CD4-positive, alpha-beta T cell treated with Interleukin-15 for 1 hour (primary cell): ENCODE data around the gene PRLH.
"Not testable (repeated sequence)": the region's sequence is repeated elsewhere in the genome, so short reads cannot be mapped to it uniquely, and the experiment has no call there.

Experiments used
- DNase-seq: peaks from one replicate; pipeline ENCODE4 v3.0.0-alpha.2; 2020

PRLH gene

GRCh38 chr2:237602409-237602808 is 36.0 kb downstream of the PRLH start:
- DNase-seq: no peak

DNA sequence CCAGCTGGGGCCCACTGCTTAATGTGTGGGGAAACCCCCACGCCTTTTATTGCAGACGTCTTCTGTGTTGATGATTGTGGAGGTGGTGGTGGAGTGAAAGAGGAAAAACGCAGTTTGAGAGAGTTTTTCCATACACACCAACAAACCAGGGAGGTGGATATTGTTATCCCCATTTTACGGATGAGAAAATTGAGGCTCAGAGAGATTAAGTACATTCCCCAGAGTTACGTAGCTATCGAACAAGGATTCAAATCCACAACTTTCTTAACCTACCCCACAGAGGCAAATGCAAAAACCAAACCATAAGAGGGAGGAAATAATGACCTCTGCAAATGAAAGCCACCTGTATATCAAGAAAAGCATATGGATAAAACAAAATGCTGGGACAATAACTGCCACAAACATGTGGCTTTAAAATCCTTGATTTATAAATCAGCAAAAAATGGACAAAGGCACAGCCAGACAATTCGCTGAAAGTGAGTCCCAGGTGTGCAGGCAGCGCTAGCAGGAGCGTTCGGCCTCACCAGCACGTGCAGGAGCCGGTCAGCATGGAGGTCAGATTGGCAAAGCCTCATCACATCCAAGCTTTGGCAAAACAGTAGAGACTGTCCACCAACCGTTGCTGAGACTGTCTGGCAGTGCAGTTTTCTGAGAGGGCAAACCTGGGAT is 36.8 kb downstream of the PRLH start:
- peak; percentile 29 for DNase-seq

DNA sequence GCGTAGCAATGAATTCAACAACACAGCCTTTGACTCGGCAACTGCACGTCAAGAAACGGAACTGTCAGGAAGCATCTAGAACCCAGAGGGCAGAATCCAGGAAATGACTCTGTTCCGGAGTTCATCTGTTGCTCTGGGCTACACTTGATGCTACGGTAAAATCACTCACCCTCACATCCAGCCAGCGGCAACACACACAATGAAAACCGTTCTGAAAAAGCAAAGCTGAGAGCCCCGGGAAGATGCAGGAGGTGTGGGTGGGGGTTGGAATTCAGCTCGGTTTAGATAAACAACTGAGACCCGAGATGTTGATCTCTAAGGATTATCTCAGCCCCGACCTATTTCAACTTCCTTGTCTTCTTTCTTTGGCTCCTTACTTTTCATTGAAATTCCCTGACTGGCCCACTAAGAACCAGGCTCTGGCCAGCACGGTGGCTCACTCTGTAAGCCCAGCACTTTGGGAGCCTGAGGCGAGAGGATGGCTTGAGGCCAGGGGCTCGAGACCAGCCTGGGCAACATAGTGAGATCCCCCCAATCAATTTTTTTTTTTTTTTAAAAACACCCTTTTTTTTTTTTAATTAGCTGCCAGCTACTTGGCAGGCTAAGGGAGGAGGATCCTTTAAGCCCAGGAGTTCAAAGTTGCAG is 37.5 kb downstream of the PRLH start:
- DNase-seq: peak; percentile 89

- no peak for DNase-seq
Measured at GRCh38 chr2:237604391-237604790, 38.0 kb downstream of the PRLH start.

DNA sequence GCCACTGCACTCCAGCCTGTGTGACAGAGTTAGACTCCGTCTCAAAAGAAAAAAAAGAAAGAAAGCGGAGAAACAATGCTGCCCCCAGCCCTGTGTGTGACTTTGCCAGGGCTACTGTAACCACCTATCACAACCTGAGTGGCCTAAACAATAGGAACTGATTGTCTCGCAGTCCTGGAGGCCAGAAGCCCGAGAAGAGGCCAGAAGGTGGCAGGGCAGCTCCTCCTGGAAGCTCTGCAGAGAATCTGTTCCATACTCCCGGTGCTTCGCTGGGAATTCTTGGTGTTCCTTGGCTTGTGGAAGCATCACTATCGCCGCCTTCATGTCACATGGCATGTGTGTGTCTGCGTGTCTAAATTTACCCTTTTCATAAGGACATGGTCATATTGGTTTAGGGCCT is 38.6 kb downstream of the PRLH start:
- DNase-seq: no peak

DNA sequence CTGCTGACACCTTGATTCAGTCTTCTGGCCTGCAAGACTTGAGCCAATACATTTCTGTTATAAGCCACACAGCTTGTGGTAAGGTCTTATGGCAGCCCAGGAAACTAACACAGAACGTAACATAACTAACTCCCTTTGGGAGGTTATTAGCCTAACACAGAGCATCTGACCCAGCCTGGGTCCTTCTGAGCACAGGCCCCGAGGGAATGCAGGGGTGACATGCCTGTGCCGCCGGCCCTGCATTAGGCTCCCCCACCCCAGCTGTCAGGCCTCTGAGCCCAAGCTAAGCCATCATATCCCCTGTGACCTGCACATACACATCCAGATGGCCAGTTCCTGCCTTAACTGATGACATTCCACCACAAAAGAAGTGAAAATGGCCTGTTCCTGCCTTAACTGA is 40.1 kb downstream of the PRLH start:
- not testable (repeated sequence) for DNase-seq

DNA sequence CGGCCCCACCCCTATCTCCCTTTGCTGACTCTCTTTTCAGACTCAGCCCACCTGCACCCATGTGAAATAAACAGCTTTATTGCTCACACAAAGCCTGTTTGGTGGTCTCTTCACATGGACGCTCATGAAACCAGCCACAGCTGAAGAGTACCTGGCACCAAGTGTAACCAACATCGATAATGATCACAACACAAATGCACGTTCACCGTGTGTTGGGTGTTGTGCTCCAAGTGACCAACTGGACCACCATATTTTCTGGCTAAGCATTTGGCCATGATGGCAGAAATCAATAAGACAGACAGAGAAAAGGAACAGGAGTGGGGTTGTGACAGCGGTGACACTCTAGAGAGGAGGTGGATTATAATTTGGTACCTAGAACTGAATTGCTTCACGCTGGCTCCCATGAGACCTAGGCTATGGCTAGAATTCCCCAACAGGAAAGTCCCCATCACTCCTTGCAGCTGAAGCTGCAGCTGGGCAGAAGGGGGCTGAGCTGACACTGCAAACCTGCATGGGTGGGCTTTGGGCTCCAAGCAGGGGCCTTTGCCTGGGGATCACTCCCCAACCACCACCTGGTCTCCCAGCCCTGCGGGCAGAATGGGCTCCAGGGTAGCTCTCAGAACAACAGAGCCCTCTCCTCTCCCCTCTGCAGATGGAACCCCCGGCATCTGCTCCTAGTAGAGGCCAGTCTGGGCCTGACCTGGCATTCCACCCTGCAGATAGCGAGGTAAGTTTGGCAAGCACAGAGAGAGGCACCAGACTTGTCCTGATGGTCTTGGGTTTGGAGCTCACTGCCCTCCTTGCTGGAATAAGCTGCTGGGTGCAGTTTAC is 46.4 kb downstream of the PRLH start:
- DNase-seq: no peak

DNA sequence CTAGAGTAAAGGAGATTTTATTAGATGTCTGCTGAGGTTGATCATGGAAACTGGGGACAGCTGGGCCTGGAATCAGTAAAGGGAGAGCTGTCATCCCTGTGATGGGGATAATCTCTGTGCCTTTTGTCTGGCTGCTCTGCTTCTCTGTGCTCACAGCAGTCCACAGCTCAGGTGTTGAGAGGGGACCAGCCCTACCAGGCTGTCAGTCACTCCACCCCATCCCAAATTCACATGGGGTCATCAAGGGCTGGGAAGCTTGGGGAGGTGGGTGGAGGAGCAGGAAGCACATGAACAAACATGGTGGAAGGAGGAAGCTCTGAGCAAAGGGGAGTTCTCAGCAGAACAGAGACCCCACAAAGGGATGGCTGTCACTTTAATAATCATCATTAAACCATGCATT is 47.3 kb downstream of the PRLH start:
- DNase-seq: no peak

DNA sequence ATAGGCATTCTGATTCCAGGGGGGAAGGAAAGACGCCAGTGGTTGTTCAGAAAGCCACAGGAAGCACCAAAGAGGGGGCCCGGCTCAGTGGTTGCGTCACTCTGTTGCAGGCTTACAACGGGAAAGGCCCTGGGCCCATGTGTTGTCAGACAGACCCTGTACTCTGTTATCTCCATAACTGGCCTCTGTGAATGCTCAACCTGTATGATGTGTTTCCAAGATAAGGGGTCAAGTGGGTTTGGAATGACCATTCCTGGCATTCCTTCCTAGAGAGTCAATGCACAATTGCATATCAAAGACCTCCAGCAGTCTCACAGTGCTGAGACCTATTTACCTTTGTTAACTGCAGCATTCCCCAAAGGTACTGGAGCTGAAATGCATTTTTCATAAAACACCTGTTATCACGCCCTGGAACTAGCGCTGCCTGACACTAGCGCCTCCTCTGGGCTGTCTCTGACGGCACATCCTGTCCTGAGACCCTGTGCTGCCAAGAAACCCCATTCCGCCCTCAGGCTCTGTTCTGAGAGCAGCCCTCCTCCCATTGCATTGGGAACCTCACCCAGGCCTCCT is 47.9 kb downstream of the PRLH start:
- no peak for DNase-seq

DNA sequence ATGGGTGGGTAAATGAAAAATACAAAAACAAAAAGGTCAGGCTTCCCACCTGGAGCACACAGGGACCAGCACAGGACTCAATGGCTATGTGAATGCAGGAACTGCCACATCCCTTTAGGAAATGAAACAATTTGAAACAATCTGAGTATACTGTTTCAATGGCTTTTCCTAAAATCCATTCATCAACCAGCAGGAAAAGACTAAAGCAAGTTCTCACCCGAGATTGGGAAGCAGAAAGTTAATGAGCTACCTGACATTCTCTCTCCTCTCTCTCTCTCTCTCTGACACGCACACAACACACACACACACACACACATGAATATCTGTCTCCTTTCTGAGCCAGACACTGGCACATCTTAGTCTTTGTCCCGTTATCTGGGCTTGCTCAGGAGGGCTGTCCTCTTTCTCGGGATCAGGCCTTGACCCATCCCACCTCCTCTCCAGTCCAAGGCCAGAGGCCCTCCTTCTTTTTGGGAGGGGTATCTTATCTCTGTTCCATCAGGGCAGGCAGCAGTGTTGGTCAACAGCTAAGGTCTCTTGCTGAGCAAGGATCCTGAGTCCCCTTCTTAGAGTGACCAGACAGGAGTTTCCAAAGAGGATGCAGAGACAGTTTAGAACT is 49.4 kb downstream of the PRLH start:
- no peak for DNase-seq

- no peak for DNase-seq
Measured at GRCh38 chr2:237616373-237616733, 50.0 kb downstream of the PRLH start.
